Kidney epithelial cell (primary cell): ENCODE measurements around the gene NEK6. TPM values are rescaled to one million over a fixed set of nuclear protein-coding genes. Genes with fewer than 3 reads are reported as not detected.

Experiments used
- DNase-seq: peaks from one replicate; pipeline ENCODE4 v3.0.0-alpha.2; 2010; ENCODE audit warnings: low read depth
- H3K27me3 ChIP-seq: 2 replicates; pipeline ENCODE4 v1.6.0; 2011; ENCODE audit warnings: low read length; ENCODE audit not compliant: control insufficient read depth, insufficient read depth
- H3K36me3 ChIP-seq: 2 replicates; pipeline ENCODE4 v1.5.1; 2011; ENCODE audit warnings: low read length; ENCODE audit not compliant: control insufficient read depth, insufficient read depth
- H3K4me3 ChIP-seq: 2 replicates; pipeline ENCODE4 v1.5.1; 2011; ENCODE audit warnings: low read depth, mild to moderate bottlenecking, control low read depth, low read length
- CTCF ChIP-seq: IDR thresholded peaks from 2 replicates; pipeline ENCODE4 v1.5.1; 2011; ENCODE audit warnings: mild to moderate bottlenecking, moderate library complexity, low read length, control low read depth, inconsistent platforms; ENCODE audit not compliant: insufficient read depth, poor library complexity, severe bottlenecking
- total RNA-seq: library from RNA; depleted of rRNA; stranded (reverse); fragments of >200 nt; gene quantifications from 2 replicates; pipeline ENCODE4 v1.2.3, GENCODE V29; 2015

The NEK6 gene
- total RNA-seq, 1 donor from 2014 or later: 17.8 TPM

GRCh38 chr9:124399968-124400940, 142.5 kb downstream of the NEK6 start:
- no peak for DNase-seq
- H3K36me3 ChIP-seq: no peaks in the 10 kb centered on the region

More at GRCh38 chr9:124399968-124400940, 142.5 kb downstream of the NEK6 start:
- TF ChIP-seq CTCF: no peak
- Histone ChIP-seq H3K27me3 (no peaks in the 10 kb centered on the region), H3K4me3 (no peak overlapping the region)

Other genes starting within 250 kb of the NEK6 start
- not detected in 2 replicates for gene LHX2, start 246.2 kb upstream of the NEK6 start, total RNA-seq
- gene PSMB7, start 157.5 kb downstream of the NEK6 start, total RNA-seq: 364 and 419 TPM in 2 replicates
- not detected in 2 replicates for gene ADGRD2, start 192.5 kb downstream of the NEK6 start, total RNA-seq
- gene NR5A1, start 249.4 kb downstream of the NEK6 start, total RNA-seq: not detected in 2 replicates